Fibroblast of pulmonary artery (primary cell): Measurements from ENCODE around the gene CTTNBP2.

ENCODE experiments used
- DNase-seq: peaks from one replicate; pipeline ENCODE4 v3.0.0-alpha.2; 2010; ENCODE audit warnings: low read depth
- H3K4me3 ChIP-seq: replicated peaks from 2 replicates; pipeline ENCODE4 v1.5.1; 2011; ENCODE audit warnings: low read depth, mild to moderate bottlenecking, control low read depth, low read length, moderate library complexity
- CTCF ChIP-seq: IDR thresholded peaks from 2 replicates; pipeline ENCODE4 v1.5.1; 2011; ENCODE audit warnings: mild to moderate bottlenecking, control low read depth, low read length, inconsistent platforms; ENCODE audit errors: missing control alignments

Gene CTTNBP2

GRCh38 chr7:117871778-117872538 is 1.3 kb downstream of the CTTNBP2 start:
- H3K4me3 ChIP-seq = peak overlapping the region; percentile 50

GRCh38 chr7:117871401-117871777 is 1.9 kb downstream of the CTTNBP2 start:
- no peak for DNase-seq
- TF ChIP-seq CTCF = no peak
- no peak overlapping the region for H3K4me3 ChIP-seq

More at GRCh38 chr7:117871778-117872538, 1.3 kb downstream of the CTTNBP2 start:
- DNase-seq = no peak
- no peak for TF ChIP-seq CTCF

GRCh38 chr7:117870448-117871130 is 2.7 kb downstream of the CTTNBP2 start:
- TF ChIP-seq CTCF = no peak
- no peak overlapping the region for H3K4me3 ChIP-seq
- no peak for DNase-seq

GRCh38 chr7:117869374-117869773 is 3.9 kb downstream of the CTTNBP2 start:
- no peak for DNase-seq
- TF ChIP-seq CTCF = no peak
- H3K4me3 ChIP-seq = no peak overlapping the region

GRCh38 chr7:117863618-117864017 is 9.6 kb downstream of the CTTNBP2 start:
- DNase-seq = no peak
- no peak overlapping the region for H3K4me3 ChIP-seq
- no peak for TF ChIP-seq CTCF

- no peak for TF ChIP-seq CTCF
- no peak overlapping the region for H3K4me3 ChIP-seq
- no peak for DNase-seq
Measured at GRCh38 chr7:117862378-117862777, 10.9 kb downstream of the CTTNBP2 start.
